Myocyte (in vitro differentiated cells): ENCODE results near the gene HCST. TPM values are rescaled to one million over a fixed set of nuclear protein-coding genes. Genes with fewer than 3 reads are reported as not detected.

Experiments used
- total RNA-seq: library from RNA; depleted of rRNA; stranded (reverse); fragments of >200 nt; gene quantifications from 2 replicates; pipeline ENCODE4 v1.2.3, GENCODE V29; 2014

Gene HCST
- total RNA-seq, 1 donor from 2014 or later = not detected

Other genes with a start within 250 kb of the HCST start
- gene UPK1A, start 236.0 kb upstream of the HCST start, total RNA-seq = not detected in 2 replicates
- gene ZBTB32, start 198.0 kb upstream of the HCST start, total RNA-seq = 0.11 TPM in 1 of 2 replicates, not detected in the other
- 11.1 and 11.2 TPM in 2 replicates for gene KMT2B, start 184.5 kb upstream of the HCST start, total RNA-seq
- 1.8 and 4.8 TPM in 2 replicates for gene IGFLR1, start 160.1 kb upstream of the HCST start, total RNA-seq
- 9.7 and 12.0 TPM in 2 replicates for gene U2AF1L4, start 157.1 kb upstream of the HCST start, total RNA-seq
- 32.5 and 32.8 TPM in 2 replicates for gene PSENEN, start 156.9 kb upstream of the HCST start, total RNA-seq
- 10.6 and 18.1 TPM in 2 replicates for gene LIN37, start 154.0 kb upstream of the HCST start, total RNA-seq
- gene HSPB6, start 145.5 kb upstream of the HCST start, total RNA-seq = 0.21 and 0.37 TPM in 2 replicates
- gene PROSER3, start 144.4 kb upstream of the HCST start, total RNA-seq = 3.2 and 3.6 TPM in 2 replicates
- gene ARHGAP33, start 127.0 kb upstream of the HCST start, total RNA-seq = 1.5 and 3.8 TPM in 2 replicates
- gene PRODH2, start 89.7 kb upstream of the HCST start, total RNA-seq = not detected in 2 replicates
- gene NPHS1, start 50.0 kb upstream of the HCST start, total RNA-seq = not detected in 2 replicates
- not detected in 2 replicates for gene KIRREL2, start 45.6 kb upstream of the HCST start, total RNA-seq
- gene APLP1, start 34.0 kb upstream of the HCST start, total RNA-seq = 10.4 and 30.5 TPM in 2 replicates
- gene NFKBID, start 2.0 kb upstream of the HCST start, total RNA-seq = 1.2 and 2.2 TPM in 2 replicates
- not detected in 2 replicates for gene TYROBP, start 5.8 kb downstream of the HCST start, total RNA-seq
- 5.3 and 8.3 TPM in 2 replicates for gene LRFN3, start 33.8 kb downstream of the HCST start, total RNA-seq
- gene SDHAF1, start 92.7 kb downstream of the HCST start, total RNA-seq = 30.2 and 48.0 TPM in 2 replicates
- not detected in 2 replicates for gene SYNE4, start 106.3 kb downstream of the HCST start, total RNA-seq
- 18.2 and 33.9 TPM in 2 replicates for gene ALKBH6, start 111.7 kb downstream of the HCST start, total RNA-seq
- gene CLIP3, start 130.3 kb downstream of the HCST start, total RNA-seq = 4.9 and 7.6 TPM in 2 replicates
- gene THAP8, start 151.8 kb downstream of the HCST start, total RNA-seq = 14.4 and 16.0 TPM in 2 replicates
- 1.6 and 5.3 TPM in 2 replicates for gene WDR62, start 152.4 kb downstream of the HCST start, total RNA-seq
- gene OVOL3, start 208.6 kb downstream of the HCST start, total RNA-seq = not detected in 2 replicates
- gene POLR2I, start 212.3 kb downstream of the HCST start, total RNA-seq = 71.6 and 72.6 TPM in 2 replicates
- gene TBCB, start 212.9 kb downstream of the HCST start, total RNA-seq = 168 and 196 TPM in 2 replicates
- 375 and 398 TPM in 2 replicates for gene CAPNS1, start 237.5 kb downstream of the HCST start, total RNA-seq
- gene COX7A1, start 249.9 kb downstream of the HCST start, total RNA-seq = not detected in 2 replicates